ENCODE results near the gene MTIF2. TPM values are rescaled to one million over a fixed set of nuclear protein-coding genes. Genes with fewer than 3 reads are reported as not detected.

Gene MTIF2
- total RNA-seq, 1 experiment from 2014 or later = 43.9 TPM

DNA sequence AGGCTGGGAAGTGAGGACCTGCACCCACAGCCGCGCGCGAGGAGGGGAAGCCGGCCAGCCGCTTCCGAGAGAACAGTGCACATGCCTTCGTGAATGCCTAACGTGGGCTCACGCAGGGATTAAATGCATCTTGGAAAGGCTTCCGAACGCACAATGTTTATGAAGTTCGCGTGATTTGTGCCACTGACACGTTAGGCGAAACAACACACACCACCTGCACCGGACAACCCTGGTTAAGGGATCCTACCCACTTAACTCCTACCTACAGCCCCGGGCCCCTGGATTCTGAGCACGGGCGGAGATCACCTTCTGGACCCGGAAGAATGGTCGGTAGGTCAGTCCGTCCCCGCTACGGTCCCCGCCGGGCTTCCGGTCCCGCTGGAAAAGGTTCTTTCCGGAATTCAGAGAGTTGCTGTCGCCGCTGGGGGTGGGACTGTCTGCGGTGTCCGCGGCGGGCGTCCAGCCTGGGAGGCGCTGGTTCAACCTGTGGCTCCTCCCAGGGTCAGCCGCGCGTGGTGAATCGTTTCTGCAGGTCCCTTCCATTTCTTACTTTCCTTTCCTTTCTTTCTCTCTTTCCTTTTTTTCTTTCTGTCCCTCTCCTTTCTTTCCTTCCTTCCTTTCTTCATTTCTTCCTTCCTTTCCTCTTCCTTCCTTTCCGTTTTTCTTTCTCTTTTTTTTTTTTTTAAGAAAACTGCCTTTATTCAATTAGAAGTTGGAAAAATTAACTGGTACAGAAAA is at the start of gene MTIF2 (continued):
- TF ChIP-seq PRRX2 (CRISPR knock-in tag; IDR thresholded peaks at IDR 0.05) (no peak), SMAD3 (CRISPR knock-in tag; IDR thresholded peaks at IDR 0.05; ENCODE audit: borderline replicate concordance) (no peak), HMGA2 (CRISPR knock-in tag; IDR thresholded peaks at IDR 0.05) (no peak), ZNF219 (CRISPR knock-in tag; IDR thresholded peaks at IDR 0.05; ENCODE audit: borderline replicate concordance) (no peak), JUN (CRISPR knock-in tag; IDR thresholded peaks at IDR 0.05) (peak; percentile 53; the same call in 1 of the 2 replicates), ZNF232 (CRISPR knock-in tag; IDR thresholded peaks at IDR 0.05) (0 out of 2 replicates have a peak, but pooled peaks have one; percentile 47), GABPB1 (CRISPR knock-in tag; IDR thresholded peaks at IDR 0.05) (peak; percentile 96), NR1H2 (CRISPR knock-in tag; IDR thresholded peaks at IDR 0.05) (no peak), ZNF671 (CRISPR knock-in tag; IDR thresholded peaks at IDR 0.05) (no peak), ATF1 (CRISPR knock-in tag; IDR thresholded peaks at IDR 0.05) (0 out of 2 replicates have a peak, but pooled peaks have one; percentile 21), CREM (CRISPR knock-in tag; IDR thresholded peaks at IDR 0.05) (peak; percentile 79), ZNF532 (CRISPR knock-in tag; IDR thresholded peaks at IDR 0.05; ENCODE audit: borderline replicate concordance) (no peak), ELF4 (CRISPR knock-in tag; IDR thresholded peaks at IDR 0.05; ENCODE audit: low read depth) (no peak), NR3C1 (CRISPR knock-in tag; conservative IDR thresholded peaks at IDR 0.05; ENCODE audit: low read depth) (no peak), MXD4 (CRISPR knock-in tag; IDR thresholded peaks at IDR 0.05; ENCODE audit: borderline replicate concordance) (no peak), ZNF416 (CRISPR knock-in tag; IDR thresholded peaks at IDR 0.05) (no peak), JAZF1 (CRISPR knock-in tag; IDR thresholded peaks at IDR 0.05) (no peak), ZNF423 (CRISPR knock-in tag; IDR thresholded peaks at IDR 0.05) (peak; percentile 64)
- TF ChIP-seq, protein P1, sequence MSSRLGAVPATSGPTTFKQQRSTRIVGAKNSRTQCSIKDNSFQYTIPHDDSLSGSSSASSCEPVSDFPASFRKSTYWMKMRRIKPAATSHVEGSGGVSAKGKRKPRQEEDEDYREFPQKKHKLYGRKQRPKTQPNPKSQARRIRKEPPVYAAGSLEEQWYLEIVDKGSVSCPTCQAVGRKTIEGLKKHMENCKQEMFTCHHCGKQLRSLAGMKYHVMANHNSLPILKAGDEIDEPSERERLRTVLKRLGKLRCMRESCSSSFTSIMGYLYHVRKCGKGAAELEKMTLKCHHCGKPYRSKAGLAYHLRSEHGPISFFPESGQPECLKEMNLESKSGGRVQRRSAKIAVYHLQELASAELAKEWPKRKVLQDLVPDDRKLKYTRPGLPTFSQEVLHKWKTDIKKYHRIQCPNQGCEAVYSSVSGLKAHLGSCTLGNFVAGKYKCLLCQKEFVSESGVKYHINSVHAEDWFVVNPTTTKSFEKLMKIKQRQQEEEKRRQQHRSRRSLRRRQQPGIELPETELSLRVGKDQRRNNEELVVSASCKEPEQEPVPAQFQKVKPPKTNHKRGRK (CRISPR knock-in tag; IDR thresholded peaks at IDR 0.05; ENCODE audit: borderline replicate concordance) = peak; percentile 98
- TF ChIP-seq, protein P2, sequence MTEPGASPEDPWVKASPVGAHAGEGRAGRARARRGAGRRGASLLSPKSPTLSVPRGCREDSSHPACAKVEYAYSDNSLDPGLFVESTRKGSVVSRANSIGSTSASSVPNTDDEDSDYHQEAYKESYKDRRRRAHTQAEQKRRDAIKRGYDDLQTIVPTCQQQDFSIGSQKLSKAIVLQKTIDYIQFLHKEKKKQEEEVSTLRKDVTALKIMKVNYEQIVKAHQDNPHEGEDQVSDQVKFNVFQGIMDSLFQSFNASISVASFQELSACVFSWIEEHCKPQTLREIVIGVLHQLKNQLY (CRISPR knock-in tag; IDR thresholded peaks at IDR 0.05) = no peak
- TF ChIP-seq, protein P3, sequence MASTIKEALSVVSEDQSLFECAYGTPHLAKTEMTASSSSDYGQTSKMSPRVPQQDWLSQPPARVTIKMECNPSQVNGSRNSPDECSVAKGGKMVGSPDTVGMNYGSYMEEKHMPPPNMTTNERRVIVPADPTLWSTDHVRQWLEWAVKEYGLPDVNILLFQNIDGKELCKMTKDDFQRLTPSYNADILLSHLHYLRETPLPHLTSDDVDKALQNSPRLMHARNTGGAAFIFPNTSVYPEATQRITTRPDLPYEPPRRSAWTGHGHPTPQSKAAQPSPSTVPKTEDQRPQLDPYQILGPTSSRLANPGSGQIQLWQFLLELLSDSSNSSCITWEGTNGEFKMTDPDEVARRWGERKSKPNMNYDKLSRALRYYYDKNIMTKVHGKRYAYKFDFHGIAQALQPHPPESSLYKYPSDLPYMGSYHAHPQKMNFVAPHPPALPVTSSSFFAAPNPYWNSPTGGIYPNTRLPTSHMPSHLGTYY (CRISPR knock-in tag; IDR thresholded peaks at IDR 0.05) = no peak
- TF ChIP-seq, protein P4, sequence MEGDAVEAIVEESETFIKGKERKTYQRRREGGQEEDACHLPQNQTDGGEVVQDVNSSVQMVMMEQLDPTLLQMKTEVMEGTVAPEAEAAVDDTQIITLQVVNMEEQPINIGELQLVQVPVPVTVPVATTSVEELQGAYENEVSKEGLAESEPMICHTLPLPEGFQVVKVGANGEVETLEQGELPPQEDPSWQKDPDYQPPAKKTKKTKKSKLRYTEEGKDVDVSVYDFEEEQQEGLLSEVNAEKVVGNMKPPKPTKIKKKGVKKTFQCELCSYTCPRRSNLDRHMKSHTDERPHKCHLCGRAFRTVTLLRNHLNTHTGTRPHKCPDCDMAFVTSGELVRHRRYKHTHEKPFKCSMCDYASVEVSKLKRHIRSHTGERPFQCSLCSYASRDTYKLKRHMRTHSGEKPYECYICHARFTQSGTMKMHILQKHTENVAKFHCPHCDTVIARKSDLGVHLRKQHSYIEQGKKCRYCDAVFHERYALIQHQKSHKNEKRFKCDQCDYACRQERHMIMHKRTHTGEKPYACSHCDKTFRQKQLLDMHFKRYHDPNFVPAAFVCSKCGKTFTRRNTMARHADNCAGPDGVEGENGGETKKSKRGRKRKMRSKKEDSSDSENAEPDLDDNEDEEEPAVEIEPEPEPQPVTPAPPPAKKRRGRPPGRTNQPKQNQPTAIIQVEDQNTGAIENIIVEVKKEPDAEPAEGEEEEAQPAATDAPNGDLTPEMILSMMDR (IDR thresholded peaks at IDR 0.05) = no peak
- TF ChIP-seq, protein P5, sequence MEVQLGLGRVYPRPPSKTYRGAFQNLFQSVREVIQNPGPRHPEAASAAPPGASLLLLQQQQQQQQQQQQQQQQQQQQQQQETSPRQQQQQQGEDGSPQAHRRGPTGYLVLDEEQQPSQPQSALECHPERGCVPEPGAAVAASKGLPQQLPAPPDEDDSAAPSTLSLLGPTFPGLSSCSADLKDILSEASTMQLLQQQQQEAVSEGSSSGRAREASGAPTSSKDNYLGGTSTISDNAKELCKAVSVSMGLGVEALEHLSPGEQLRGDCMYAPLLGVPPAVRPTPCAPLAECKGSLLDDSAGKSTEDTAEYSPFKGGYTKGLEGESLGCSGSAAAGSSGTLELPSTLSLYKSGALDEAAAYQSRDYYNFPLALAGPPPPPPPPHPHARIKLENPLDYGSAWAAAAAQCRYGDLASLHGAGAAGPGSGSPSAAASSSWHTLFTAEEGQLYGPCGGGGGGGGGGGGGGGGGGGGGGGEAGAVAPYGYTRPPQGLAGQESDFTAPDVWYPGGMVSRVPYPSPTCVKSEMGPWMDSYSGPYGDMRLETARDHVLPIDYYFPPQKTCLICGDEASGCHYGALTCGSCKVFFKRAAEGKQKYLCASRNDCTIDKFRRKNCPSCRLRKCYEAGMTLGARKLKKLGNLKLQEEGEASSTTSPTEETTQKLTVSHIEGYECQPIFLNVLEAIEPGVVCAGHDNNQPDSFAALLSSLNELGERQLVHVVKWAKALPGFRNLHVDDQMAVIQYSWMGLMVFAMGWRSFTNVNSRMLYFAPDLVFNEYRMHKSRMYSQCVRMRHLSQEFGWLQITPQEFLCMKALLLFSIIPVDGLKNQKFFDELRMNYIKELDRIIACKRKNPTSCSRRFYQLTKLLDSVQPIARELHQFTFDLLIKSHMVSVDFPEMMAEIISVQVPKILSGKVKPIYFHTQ (CRISPR knock-in tag; IDR thresholded peaks at IDR 0.05) = no peak
- TF ChIP-seq, protein P6, sequence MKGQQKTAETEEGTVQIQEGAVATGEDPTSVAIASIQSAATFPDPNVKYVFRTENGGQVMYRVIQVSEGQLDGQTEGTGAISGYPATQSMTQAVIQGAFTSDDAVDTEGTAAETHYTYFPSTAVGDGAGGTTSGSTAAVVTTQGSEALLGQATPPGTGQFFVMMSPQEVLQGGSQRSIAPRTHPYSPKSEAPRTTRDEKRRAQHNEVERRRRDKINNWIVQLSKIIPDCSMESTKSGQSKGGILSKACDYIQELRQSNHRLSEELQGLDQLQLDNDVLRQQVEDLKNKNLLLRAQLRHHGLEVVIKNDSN (CRISPR knock-in tag; IDR thresholded peaks at IDR 0.05) = no peak; the same call in 1 of the 2 replicates

Data from WTC11 (cell line).